ENCODE results near the gene NUDT14.
A peak's percentile ranks its signal among the peaks of the same experiment; 100 is the strongest.

Gene NUDT14

GRCh38 chr14:105138021-105138541 is 43.0 kb downstream of the NUDT14 start:
- Histone ChIP-seq H3K4me1 (ENCODE audit: control insufficient read depth in 1 of 2, insufficient read depth in 2 of 2, low read length in 2 of 2) (no peaks in the 10 kb centered on the region), H3K79me1 (ENCODE audit: low read length) (no peaks in the 10 kb centered on the region), H2BK12ac (ENCODE audit: low read length) (no peak overlapping the region), H3K4ac (ENCODE audit: low read depth, low read length) (no peak overlapping the region), H3K23ac (ENCODE audit: low read length) (no peak overlapping the region), H4K8ac (ENCODE audit: low read depth, low read length) (no peak overlapping the region), H3K79me2 (ENCODE audit: control insufficient read depth, insufficient read depth, low read length, poor library complexity) (no peaks in the 10 kb centered on the region), H4K12ac (ENCODE audit: low read depth, low read length) (no peak overlapping the region), H3K18ac (ENCODE audit: low read length) (no peak overlapping the region), H2BK120ac (ENCODE audit: insufficient read depth, low read length, poor library complexity) (no peak overlapping the region), H2BK5ac (ENCODE audit: low read depth, low read length, poor library complexity) (no peak overlapping the region), H3K36me3 (ENCODE audit: control insufficient read depth in 1 of 2, insufficient read depth in 2 of 2, low read length in 2 of 2) (no peaks in the 10 kb centered on the region), H3K27ac (ENCODE audit: low read depth, low read length) (no peak overlapping the region), H2AK5ac (ENCODE audit: low read length) (no peak overlapping the region), H3K27me3 (ENCODE audit: insufficient read depth, low read length) (no peaks in the 10 kb centered on the region), H2AFZ (ENCODE audit: insufficient read depth, low read length, poor library complexity) (no peak overlapping the region), H4K91ac (ENCODE audit: low read depth, low read length) (no peak overlapping the region), H3K4me2 (ENCODE audit: low read length) (no peak overlapping the region), H3K9me3 (ENCODE audit: insufficient read depth, low read depth, low read length) (peaks cover 15% of the 10 kb centered on the region), H3K4me3 (ENCODE audit: low read depth, low read length) (no peak overlapping the region), H3K14ac (ENCODE audit: low read length) (no peak overlapping the region), H3K9ac (ENCODE audit: low read length) (no peak overlapping the region)
- no CpG with 5 or more reads among the region's 19 CpGs for WGBS (ENCODE audit: extremely low coverage, insufficient coverage, insufficient read length)
- DNase-seq, result peak in 1 of 2 donors; percentile 15

GRCh38 chr14:105137481-105138020 is 43.6 kb downstream of the NUDT14 start:
- H3K23ac ChIP-seq (ENCODE audit: low read length), result no peak overlapping the region
- no peak overlapping the region for H3K18ac ChIP-seq (ENCODE audit: low read length)
- H4K91ac ChIP-seq (ENCODE audit: low read depth, low read length), result no peak overlapping the region
- H3K14ac ChIP-seq (ENCODE audit: low read length), result no peak overlapping the region
- H2BK120ac ChIP-seq (ENCODE audit: insufficient read depth, low read length, poor library complexity), result no peak overlapping the region
- no peak overlapping the region for H2AK5ac ChIP-seq (ENCODE audit: low read length)
- H3K27ac ChIP-seq (ENCODE audit: low read depth, low read length), result no peak overlapping the region
- H3K4ac ChIP-seq (ENCODE audit: low read depth, low read length), result no peak overlapping the region
- H3K9ac ChIP-seq (ENCODE audit: low read length), result no peak overlapping the region
- no peak overlapping the region for H2AFZ ChIP-seq (ENCODE audit: insufficient read depth, low read length, poor library complexity)
- no peaks in the 10 kb centered on the region for H3K4me1 ChIP-seq (ENCODE audit: control insufficient read depth in 1 of 2, insufficient read depth in 2 of 2, low read length in 2 of 2)
- no peak overlapping the region for H4K12ac ChIP-seq (ENCODE audit: low read depth, low read length)
- no peaks in the 10 kb centered on the region for H3K79me1 ChIP-seq (ENCODE audit: low read length)
- no CpG with 5 or more reads among the region's 14 CpGs for WGBS (ENCODE audit: extremely low coverage, insufficient coverage, insufficient read length)
- H2BK12ac ChIP-seq (ENCODE audit: low read length), result no peak overlapping the region
- no peak overlapping the region for H4K8ac ChIP-seq (ENCODE audit: low read depth, low read length)
- no peak for DNase-seq
- H3K4me3 ChIP-seq (ENCODE audit: low read depth, low read length), result no peak overlapping the region
- no peaks in the 10 kb centered on the region for H3K36me3 ChIP-seq (ENCODE audit: control insufficient read depth in 1 of 2, insufficient read depth in 2 of 2, low read length in 2 of 2)
- no peaks in the 10 kb centered on the region for H3K79me2 ChIP-seq (ENCODE audit: control insufficient read depth, insufficient read depth, low read length, poor library complexity)
- H2BK5ac ChIP-seq (ENCODE audit: low read depth, low read length, poor library complexity), result no peak overlapping the region
- H3K9me3 ChIP-seq (ENCODE audit: insufficient read depth, low read depth, low read length), result peaks cover 15% of the 10 kb centered on the region
- H3K27me3 ChIP-seq (ENCODE audit: insufficient read depth, low read length), result no peaks in the 10 kb centered on the region
- H3K4me2 ChIP-seq (ENCODE audit: low read length), result no peak overlapping the region

- H3K23ac ChIP-seq (ENCODE audit: low read length), result no peak overlapping the region
- H2AK5ac ChIP-seq (ENCODE audit: low read length), result no peak overlapping the region
- no peak overlapping the region for H3K9ac ChIP-seq (ENCODE audit: low read length)
- H3K4me1 ChIP-seq (ENCODE audit: control insufficient read depth in 1 of 2, insufficient read depth in 2 of 2, low read length in 2 of 2), result no peaks in the 10 kb centered on the region
- H3K27me3 ChIP-seq (ENCODE audit: insufficient read depth, low read length), result no peaks in the 10 kb centered on the region
- no peak for DNase-seq
- no peak overlapping the region for H4K8ac ChIP-seq (ENCODE audit: low read depth, low read length)
- H4K12ac ChIP-seq (ENCODE audit: low read depth, low read length), result no peak overlapping the region
- H3K14ac ChIP-seq (ENCODE audit: low read length), result no peak overlapping the region
- no peak overlapping the region for H3K4me3 ChIP-seq (ENCODE audit: low read depth, low read length)
- H3K4me2 ChIP-seq (ENCODE audit: low read length), result no peak overlapping the region
- H2BK120ac ChIP-seq (ENCODE audit: insufficient read depth, low read length, poor library complexity), result no peak overlapping the region
- no peaks in the 10 kb centered on the region for H3K79me1 ChIP-seq (ENCODE audit: low read length)
- H3K79me2 ChIP-seq (ENCODE audit: control insufficient read depth, insufficient read depth, low read length, poor library complexity), result no peaks in the 10 kb centered on the region
- no peak overlapping the region for H3K4ac ChIP-seq (ENCODE audit: low read depth, low read length)
- no peak overlapping the region for H2BK5ac ChIP-seq (ENCODE audit: low read depth, low read length, poor library complexity)
- no peak overlapping the region for H4K91ac ChIP-seq (ENCODE audit: low read depth, low read length)
- no peak overlapping the region for H2BK12ac ChIP-seq (ENCODE audit: low read length)
- no peak overlapping the region for H3K27ac ChIP-seq (ENCODE audit: low read depth, low read length)
- no CpG with 5 or more reads among the region's 50 CpGs for WGBS (ENCODE audit: extremely low coverage, insufficient coverage, insufficient read length)
- H2AFZ ChIP-seq (ENCODE audit: insufficient read depth, low read length, poor library complexity), result no peak overlapping the region
- H3K36me3 ChIP-seq (ENCODE audit: control insufficient read depth in 1 of 2, insufficient read depth in 2 of 2, low read length in 2 of 2), result no peaks in the 10 kb centered on the region
- H3K9me3 ChIP-seq (ENCODE audit: insufficient read depth, low read depth, low read length), result peaks cover 15% of the 10 kb centered on the region
- no peak overlapping the region for H3K18ac ChIP-seq (ENCODE audit: low read length)
Observed at GRCh38 chr14:105136401-105137322, 44.5 kb downstream of the NUDT14 start.

- no peak overlapping the region for H3K4ac ChIP-seq (ENCODE audit: low read depth, low read length)
- H2BK12ac ChIP-seq (ENCODE audit: low read length), result no peak overlapping the region
- peaks cover 13% of the 10 kb centered on the region for H3K9me3 ChIP-seq (ENCODE audit: insufficient read depth, low read depth, low read length)
- H3K36me3 ChIP-seq (ENCODE audit: control insufficient read depth in 1 of 2, insufficient read depth in 2 of 2, low read length in 2 of 2), result no peaks in the 10 kb centered on the region
- H3K18ac ChIP-seq (ENCODE audit: low read length), result no peak overlapping the region
- no peak overlapping the region for H4K91ac ChIP-seq (ENCODE audit: low read depth, low read length)
- no peaks in the 10 kb centered on the region for H3K4me1 ChIP-seq (ENCODE audit: control insufficient read depth in 1 of 2, insufficient read depth in 2 of 2, low read length in 2 of 2)
- H4K12ac ChIP-seq (ENCODE audit: low read depth, low read length), result no peak overlapping the region
- H3K79me1 ChIP-seq (ENCODE audit: low read length), result no peaks in the 10 kb centered on the region
- DNase-seq, result no peak
- H2BK5ac ChIP-seq (ENCODE audit: low read depth, low read length, poor library complexity), result no peak overlapping the region
- no peaks in the 10 kb centered on the region for H3K79me2 ChIP-seq (ENCODE audit: control insufficient read depth, insufficient read depth, low read length, poor library complexity)
- no peak overlapping the region for H3K4me2 ChIP-seq (ENCODE audit: low read length)
- H2AK5ac ChIP-seq (ENCODE audit: low read length), result no peak overlapping the region
- no peak overlapping the region for H3K4me3 ChIP-seq (ENCODE audit: low read depth, low read length)
- 100% methylated on average over 1 of the region's 14 CpGs for WGBS (ENCODE audit: extremely low coverage, insufficient coverage, insufficient read length)
- no peaks in the 10 kb centered on the region for H3K27me3 ChIP-seq (ENCODE audit: insufficient read depth, low read length)
- no peak overlapping the region for H2AFZ ChIP-seq (ENCODE audit: insufficient read depth, low read length, poor library complexity)
- no peak overlapping the region for H2BK120ac ChIP-seq (ENCODE audit: insufficient read depth, low read length, poor library complexity)
- no peak overlapping the region for H3K14ac ChIP-seq (ENCODE audit: low read length)
- H4K8ac ChIP-seq (ENCODE audit: low read depth, low read length), result no peak overlapping the region
- no peak overlapping the region for H3K9ac ChIP-seq (ENCODE audit: low read length)
- H3K27ac ChIP-seq (ENCODE audit: low read depth, low read length), result no peak overlapping the region
- no peak overlapping the region for H3K23ac ChIP-seq (ENCODE audit: low read length)
Observed at GRCh38 chr14:105135700-105136395, 45.3 kb downstream of the NUDT14 start.
